ENCODE results near the gene ADARB2. TPM values are rescaled to one million over a fixed set of nuclear protein-coding genes. Genes with fewer than 3 reads are reported as not detected.

ADARB2 gene
- polyA plus RNA-seq, 3 donors: not detected

DNA sequence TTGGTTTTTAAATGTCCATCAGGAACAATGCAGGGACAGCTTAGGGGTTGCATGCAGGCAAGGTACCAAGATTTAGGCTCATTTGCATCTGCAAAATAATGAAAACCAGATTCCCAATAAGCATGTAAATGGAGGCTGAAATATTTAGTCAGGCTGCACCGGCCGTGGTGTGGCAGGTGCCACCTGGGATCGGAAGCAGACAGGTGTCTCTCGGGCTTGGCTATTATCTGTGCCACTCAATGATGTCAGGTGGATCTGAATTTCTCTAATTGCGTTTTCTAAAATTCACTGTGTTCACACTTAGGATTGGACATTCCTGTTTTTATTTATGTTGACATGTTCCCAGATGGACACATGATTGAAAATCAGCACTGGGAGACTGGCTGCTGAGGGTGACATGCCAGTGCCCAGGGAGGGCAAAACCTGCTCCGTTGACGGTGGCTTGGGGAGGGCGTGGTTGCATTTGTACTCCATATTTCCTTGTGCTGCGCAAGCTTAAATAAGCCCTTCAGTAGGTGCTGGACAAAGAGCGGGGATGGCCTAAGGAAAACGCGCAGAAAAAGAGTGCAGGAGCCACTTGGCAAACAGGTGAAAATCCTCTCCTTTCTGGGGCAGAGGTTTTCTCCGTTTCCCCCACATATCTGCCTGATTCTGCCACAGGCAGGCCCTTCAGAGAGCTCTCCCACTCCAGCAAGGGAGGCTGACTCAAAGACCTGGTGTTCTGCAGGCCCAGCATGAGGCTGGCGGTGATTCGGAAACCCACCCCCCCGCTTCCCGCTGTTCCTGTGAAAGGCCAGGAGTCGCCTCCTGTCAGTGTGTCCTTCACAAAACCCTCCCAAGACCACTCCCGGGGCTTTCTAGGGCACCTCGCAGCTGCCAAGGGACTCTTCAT lies 538.6 kb downstream of the ADARB2 start:
- Mint-ChIP-seq H3K27me3 (ENCODE audit: low read depth in 3 of 3) (peaks cover 5 to 10% (median 8%) of the 10 kb centered on the region in 3 donors), H3K27ac (no peak overlapping the region), H3K4me1 (no peaks in the 10 kb centered on the region), H3K4me3 (no peak overlapping the region), H3K36me3 (no peaks in the 10 kb centered on the region), H3K9me3 (peaks cover 0 to 2% (median 0%) of the 10 kb centered on the region in 7 donors)
- Histone ChIP-seq H2AFZ (ENCODE audit: insufficient read depth, low read depth, low read length, poor library complexity, severe bottlenecking) (no peak overlapping the region), H3K4me2 (replicated peaks; ENCODE audit: extremely low read depth, low read length, poor library complexity, severe bottlenecking) (no peak overlapping the region), H3K36me3 (replicated peaks in 1 of 2; ENCODE audit: control insufficient read depth in 1 of 2, insufficient read depth in 2 of 2, low read length in 2 of 2) (no peaks in the 10 kb centered on the region), H3K27me3 (ENCODE audit: control insufficient read depth in 2 of 2, insufficient read depth in 2 of 2, low read length in 2 of 2) (peaks cover 0 to 4% of the 10 kb centered on the region in 2 donors), H3K9me3 (replicated peaks in 1 of 2; ENCODE audit: control insufficient read depth in 1 of 2, insufficient read depth in 1 of 2, low read length in 2 of 2) (no peaks in the 10 kb centered on the region), H3K79me2 (ENCODE audit: insufficient read depth, low read length) (no peaks in the 10 kb centered on the region), H3K4me1 (ENCODE audit: control insufficient read depth in 1 of 2, insufficient read depth in 2 of 2, low read length in 2 of 2) (no peaks in the 10 kb centered on the region), H3K4me3 (replicated peaks in 1 of 3; ENCODE audit: low read depth in 2 of 3, low read length in 3 of 3) (no peak overlapping the region), H4K20me1 (ENCODE audit: insufficient read depth, low read length) (no peaks in the 10 kb centered on the region), H3K27ac (ENCODE audit: low read depth in 1 of 2, low read length in 2 of 2) (no peak overlapping the region), H3K9ac (ENCODE audit: insufficient read depth, low read length, poor library complexity, severe bottlenecking) (no peak overlapping the region)
- TF ChIP-seq, protein P1, sequence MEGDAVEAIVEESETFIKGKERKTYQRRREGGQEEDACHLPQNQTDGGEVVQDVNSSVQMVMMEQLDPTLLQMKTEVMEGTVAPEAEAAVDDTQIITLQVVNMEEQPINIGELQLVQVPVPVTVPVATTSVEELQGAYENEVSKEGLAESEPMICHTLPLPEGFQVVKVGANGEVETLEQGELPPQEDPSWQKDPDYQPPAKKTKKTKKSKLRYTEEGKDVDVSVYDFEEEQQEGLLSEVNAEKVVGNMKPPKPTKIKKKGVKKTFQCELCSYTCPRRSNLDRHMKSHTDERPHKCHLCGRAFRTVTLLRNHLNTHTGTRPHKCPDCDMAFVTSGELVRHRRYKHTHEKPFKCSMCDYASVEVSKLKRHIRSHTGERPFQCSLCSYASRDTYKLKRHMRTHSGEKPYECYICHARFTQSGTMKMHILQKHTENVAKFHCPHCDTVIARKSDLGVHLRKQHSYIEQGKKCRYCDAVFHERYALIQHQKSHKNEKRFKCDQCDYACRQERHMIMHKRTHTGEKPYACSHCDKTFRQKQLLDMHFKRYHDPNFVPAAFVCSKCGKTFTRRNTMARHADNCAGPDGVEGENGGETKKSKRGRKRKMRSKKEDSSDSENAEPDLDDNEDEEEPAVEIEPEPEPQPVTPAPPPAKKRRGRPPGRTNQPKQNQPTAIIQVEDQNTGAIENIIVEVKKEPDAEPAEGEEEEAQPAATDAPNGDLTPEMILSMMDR (IDR thresholded peaks at IDR 0.05): no peak
- intact Hi-C loops (cut with micrococcal nuclease): no loop called here
- DNase-seq: no peak
- 72% methylated on average over 10 of the region's 20 CpGs for WGBS (ENCODE audit: insufficient coverage)

DNA sequence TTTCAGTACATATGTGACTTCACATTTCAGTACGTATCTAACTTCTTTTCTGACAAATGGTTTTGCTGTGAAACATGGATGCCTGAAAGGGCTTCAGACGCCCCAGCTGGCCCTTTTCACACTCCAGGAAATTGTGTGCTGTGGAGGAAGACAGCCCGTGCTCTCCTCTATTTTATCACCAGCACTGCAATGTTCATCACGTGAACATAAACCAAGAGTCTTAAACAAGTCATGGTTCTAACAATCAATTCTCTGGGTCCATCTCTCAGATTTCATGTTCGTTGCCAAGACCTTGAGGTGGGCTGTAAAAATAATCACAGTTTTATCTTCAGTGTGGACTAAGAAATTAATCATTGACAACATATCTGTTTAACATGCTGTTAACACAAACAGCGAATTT lies 539.9 kb downstream of the ADARB2 start:
- Histone ChIP-seq H3K79me2 (ENCODE audit: insufficient read depth, low read length) (no peaks in the 10 kb centered on the region), H3K27ac (ENCODE audit: low read depth in 1 of 2, low read length in 2 of 2) (no peak overlapping the region), H3K27me3 (ENCODE audit: control insufficient read depth in 2 of 2, insufficient read depth in 2 of 2, low read length in 2 of 2) (peaks cover 0 to 4% of the 10 kb centered on the region in 2 donors), H3K4me2 (replicated peaks; ENCODE audit: extremely low read depth, low read length, poor library complexity, severe bottlenecking) (no peak overlapping the region), H3K4me1 (ENCODE audit: control insufficient read depth in 1 of 2, insufficient read depth in 2 of 2, low read length in 2 of 2) (no peaks in the 10 kb centered on the region), H3K9ac (ENCODE audit: insufficient read depth, low read length, poor library complexity, severe bottlenecking) (no peak overlapping the region), H2AFZ (ENCODE audit: insufficient read depth, low read depth, low read length, poor library complexity, severe bottlenecking) (no peak overlapping the region), H3K9me3 (replicated peaks in 1 of 2; ENCODE audit: control insufficient read depth in 1 of 2, insufficient read depth in 1 of 2, low read length in 2 of 2) (no peaks in the 10 kb centered on the region), H4K20me1 (ENCODE audit: insufficient read depth, low read length) (no peaks in the 10 kb centered on the region), H3K36me3 (replicated peaks in 1 of 2; ENCODE audit: control insufficient read depth in 1 of 2, insufficient read depth in 2 of 2, low read length in 2 of 2) (no peaks in the 10 kb centered on the region), H3K4me3 (replicated peaks in 1 of 3; ENCODE audit: low read depth in 2 of 3, low read length in 3 of 3) (no peak overlapping the region)
- Mint-ChIP-seq H3K36me3 (no peaks in the 10 kb centered on the region), H3K4me1 (no peaks in the 10 kb centered on the region), H3K27me3 (ENCODE audit: low read depth in 3 of 3) (peaks cover 5 to 10% (median 8%) of the 10 kb centered on the region in 3 donors), H3K9me3 (peaks cover 0 to 2% (median 0%) of the 10 kb centered on the region in 7 donors), H3K27ac (no peak overlapping the region), H3K4me3 (peak overlapping the region in 1 of 2 donors; percentile 9)
- DNase-seq: no peak
- TF ChIP-seq, protein P1 (IDR thresholded peaks at IDR 0.05): no peak
- intact Hi-C loops (cut with micrococcal nuclease): no loop called here
- WGBS (ENCODE audit: insufficient coverage): 40% methylated on average over 1 of the region's 6 CpGs
